ENCODE data around the gene ARHGAP40.

ARHGAP40 gene

GRCh38 chr20:38692436-38693411 lies 91.1 kb downstream of the ARHGAP40 start:
- DNase-seq: no peak

DNA sequence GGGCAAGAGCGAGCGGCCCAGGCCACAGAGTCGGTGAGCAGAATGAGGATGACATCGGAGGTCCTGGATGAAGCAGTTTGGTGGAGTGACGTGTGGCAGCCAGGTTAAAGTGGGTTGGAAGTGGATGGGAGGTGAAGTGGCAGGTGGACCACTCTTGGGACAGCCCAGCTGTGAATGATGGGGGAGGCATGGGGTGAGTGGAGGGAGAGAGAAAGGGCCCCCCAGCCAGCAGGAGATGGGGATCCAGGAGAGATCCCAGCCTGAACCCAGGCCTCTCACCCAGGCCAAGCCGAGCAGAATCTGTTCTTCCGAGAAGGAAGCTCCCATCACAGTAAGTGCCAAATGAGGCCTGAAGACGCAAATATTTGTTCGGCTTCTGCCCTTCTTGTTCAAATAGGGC lies 95.7 kb downstream of the ARHGAP40 start:
- no peak for DNase-seq

- no peak for DNase-seq
Observed at GRCh38 chr20:38698541-38698940, 96.9 kb downstream of the ARHGAP40 start.

- DNase-seq: no peak
Observed at GRCh38 chr20:38700141-38700540, 98.5 kb downstream of the ARHGAP40 start.

Data from CD4-positive, alpha-beta T cell treated with Interferon gamma for 1 hour (primary cell).